GM21381 (cell line): ENCODE results near the gene SYTL3.
A peak's percentile ranks its signal among the peaks of the same experiment; 100 is the strongest.

ENCODE experiments used
- ATAC-seq: cut with Tn5 transposase; IDR thresholded peaks from one replicate; pipeline ENCODE4 v1.9.1; 2021; ENCODE audit warnings: mild to moderate bottlenecking, moderate library complexity; ENCODE audit not compliant: unreplicated experiment

The SYTL3 gene

DNA sequence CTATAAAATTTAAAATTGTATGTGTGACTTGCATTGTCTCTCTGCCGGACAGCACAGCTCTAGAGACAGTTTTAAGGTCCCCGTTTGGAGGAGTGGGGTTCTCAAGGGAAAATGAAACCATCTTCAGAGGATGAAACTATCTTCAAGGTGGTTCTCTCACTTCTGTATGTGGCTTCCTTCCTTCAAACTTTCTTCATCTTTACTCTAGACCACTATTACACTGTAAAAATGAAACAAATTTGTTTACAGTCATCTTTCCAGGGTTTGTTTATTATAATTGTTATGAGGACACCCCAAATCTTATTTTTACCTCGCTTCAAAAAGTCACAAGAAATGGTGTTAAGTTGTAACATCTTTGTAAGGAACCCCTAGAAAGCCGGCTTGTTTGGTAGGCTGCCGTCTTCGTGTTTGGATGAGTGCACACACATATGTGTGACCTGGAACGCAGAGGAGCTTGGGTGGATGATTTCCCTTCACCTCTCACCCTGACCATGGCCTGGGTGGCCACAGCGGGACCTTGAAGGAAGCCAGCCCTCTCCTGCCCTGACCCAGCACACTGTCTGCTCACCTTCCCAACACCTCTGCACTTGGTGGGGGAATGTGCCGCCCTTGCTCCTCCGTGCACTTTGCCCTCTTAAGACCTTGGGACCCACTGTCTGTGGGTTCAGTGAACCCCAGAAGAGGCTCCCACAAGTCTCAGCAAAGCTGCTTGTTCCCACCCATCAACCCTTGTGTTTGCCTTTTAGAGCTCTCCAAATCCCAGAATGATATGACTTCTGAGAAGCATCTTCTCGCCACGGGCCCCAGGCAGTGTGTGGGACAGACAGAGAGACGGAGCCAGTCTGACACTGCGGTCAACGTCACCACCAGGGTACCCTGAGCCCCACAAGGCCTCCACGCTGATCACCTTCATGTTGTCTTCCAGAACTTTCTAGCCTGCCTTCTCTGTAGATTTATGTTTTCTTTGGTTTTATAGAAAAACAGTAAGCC lies 67.8 kb downstream of the SYTL3 start:
- peak; percentile 68 for ATAC-seq

DNA sequence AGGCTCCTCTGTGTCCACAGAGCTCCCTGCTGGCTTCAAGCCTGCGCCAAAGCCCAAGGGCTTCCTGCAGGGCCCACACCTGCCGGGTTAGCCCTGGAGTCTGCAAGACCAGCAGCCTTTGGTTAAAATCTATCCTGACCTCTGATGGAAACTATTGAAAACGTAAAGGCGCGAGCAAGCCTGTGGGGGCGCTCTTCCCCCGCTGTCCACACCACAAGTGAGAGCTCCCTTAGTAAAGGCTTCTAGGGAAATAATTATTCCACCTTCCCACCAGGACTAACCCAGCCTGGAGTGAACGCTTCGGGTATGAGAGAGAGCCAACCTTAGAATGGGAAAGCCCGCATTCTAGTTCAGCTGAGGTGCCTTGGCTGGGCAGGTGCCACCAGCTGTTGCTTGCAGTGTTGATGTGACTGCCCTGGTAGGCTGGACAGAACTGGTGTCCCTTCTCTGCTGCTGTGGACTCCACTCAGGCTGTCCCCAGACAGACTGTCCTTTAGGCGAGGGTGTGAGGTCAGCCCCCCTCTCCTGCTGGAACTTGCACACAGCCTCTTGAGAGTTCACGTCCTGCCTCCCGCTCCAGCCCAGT lies 68.7 kb downstream of the SYTL3 start:
- ATAC-seq = no peak

DNA sequence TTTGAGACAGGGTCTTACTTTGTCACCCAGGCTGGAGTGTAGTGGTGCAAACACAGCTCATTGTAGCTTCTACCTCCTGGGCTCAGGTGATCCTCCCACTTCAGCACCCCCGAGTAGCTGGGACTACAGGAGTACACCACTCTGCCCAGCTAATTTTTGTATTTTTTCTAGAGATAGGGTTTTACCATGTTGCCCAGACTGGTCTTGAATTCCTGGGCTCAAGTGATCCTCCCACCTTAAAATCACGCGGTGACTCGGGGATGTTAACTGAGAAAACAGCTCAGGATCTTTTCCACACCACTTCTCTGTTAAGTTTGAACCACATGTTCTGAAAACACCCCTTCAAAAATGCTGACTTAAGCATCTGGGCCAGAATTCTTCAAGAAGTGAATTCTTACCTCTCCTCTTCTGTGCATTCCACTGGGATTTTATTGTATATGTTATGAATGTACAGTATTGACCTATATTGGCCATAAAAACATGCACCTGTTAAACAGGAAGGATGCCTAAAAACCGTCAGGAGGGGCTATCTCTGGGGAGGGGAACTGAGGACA lies 72.4 kb downstream of the SYTL3 start:
- no peak for ATAC-seq

DNA sequence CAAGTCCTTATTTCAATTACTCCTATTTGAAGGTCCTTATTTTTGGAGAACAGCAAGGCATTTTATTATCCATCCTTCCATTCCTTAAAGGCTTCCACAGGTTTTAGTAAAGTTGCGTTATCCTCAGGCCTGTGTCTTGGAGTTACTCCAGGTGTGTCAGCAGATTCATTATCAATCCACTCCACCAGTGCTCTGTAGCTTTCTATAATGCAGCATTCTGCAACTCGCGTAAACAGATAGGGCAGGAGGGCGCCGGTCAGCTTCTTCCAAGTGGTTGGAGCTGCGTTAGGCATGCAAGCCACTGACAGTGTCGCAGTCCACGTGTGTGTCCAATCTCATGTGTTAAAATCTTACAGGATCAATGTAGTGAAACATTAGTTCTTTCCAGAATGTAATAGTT lies 75.8 kb downstream of the SYTL3 start:
- no peak for ATAC-seq

DNA sequence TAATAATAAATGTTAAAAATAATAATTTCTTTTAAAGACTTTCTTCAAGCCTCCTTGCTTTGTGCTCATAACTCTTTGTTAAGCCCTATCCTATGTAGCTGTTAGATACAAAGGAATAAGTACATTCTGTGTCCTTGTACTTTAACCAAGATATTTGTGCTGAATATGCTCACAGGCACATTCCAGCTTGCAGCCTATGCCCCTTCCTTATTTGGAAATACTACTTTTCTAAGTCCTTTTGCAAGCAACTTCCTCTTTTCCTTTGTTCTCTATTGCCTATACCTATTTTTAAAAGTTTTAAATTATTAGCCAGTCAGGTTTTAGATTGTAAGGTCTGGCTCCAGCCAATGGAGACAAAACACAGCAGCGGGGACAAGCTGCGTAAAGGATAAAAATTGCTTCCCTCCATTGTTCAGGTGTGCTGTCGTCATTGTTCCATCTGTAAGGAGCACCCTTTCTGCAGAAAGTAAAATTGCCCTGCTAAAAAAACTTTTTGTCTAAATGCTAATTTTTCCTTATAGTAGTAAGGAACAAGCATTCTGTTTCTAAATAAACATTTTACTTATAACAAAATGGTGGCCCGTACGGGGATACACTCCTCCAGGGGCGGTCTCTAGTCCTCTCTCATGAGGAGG lies 80.2 kb downstream of the SYTL3 start:
- ATAC-seq = no peak

DNA sequence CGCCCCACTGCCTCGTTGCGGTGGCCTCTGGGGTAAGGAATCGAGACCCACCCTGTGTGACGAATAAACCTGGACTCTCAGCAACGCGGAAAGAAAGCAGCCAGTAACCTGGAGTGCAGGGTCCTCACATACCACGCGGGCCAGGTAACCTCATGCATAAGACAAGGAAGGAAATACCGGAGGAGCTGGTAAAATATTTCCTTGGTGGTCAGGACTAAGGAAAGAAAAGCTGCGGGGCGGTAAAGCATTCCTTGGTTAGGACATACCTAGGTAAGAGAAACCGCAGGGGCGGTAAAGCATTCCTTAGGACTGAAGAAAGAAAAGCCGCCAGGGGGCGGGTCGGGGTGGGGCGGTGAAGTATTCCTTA lies 80.7 kb downstream of the SYTL3 start:
- no peak for ATAC-seq

DNA sequence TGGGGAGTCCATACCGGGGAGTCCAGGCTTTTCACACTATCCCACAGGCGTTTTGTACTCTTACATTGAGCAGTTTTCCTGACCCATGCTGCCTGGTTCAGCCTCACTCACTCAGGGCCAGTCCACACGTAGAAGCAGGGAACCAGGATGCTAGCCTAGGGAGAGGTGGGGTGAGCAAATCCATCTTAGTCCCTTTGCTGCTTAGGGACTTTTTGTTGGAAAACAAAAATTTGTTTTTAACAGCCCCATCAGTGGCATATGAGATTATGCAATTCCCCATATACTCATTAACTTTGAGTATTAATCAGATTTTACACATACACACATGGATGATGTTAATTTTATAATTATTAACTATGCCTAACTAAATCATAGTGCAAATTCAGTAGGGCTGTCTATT lies 85.2 kb downstream of the SYTL3 start:
- no peak for ATAC-seq

DNA sequence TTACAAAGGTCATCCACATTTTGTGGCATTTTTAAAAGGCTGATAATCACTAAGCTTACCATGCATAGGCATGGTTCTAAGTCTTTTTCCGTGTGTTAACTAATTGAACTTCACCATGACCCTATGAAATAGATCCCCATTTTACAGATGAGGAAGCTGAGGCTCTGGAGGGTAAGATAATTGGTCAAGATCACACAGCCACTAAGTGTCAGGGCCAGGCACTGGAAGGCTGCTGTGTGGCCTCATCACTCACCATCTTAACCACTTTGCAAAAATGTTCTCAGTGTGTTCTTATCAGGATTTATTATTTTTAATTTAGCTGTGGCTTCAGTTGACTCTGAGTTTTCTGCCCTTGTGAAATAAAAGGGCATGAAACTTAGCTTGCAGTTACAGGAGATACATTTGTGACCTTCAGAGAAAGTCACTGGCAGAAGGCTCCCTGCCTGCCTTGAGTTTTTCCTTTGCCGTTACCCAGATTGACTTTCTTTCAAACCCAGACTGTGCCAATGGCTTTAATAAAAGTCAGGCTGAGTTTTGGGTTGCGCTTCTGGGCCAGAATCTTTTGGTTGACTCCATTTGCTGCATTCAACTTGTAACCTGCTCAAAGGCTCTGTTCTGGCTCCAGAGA lies 87.3 kb downstream of the SYTL3 start:
- ATAC-seq = no peak

DNA sequence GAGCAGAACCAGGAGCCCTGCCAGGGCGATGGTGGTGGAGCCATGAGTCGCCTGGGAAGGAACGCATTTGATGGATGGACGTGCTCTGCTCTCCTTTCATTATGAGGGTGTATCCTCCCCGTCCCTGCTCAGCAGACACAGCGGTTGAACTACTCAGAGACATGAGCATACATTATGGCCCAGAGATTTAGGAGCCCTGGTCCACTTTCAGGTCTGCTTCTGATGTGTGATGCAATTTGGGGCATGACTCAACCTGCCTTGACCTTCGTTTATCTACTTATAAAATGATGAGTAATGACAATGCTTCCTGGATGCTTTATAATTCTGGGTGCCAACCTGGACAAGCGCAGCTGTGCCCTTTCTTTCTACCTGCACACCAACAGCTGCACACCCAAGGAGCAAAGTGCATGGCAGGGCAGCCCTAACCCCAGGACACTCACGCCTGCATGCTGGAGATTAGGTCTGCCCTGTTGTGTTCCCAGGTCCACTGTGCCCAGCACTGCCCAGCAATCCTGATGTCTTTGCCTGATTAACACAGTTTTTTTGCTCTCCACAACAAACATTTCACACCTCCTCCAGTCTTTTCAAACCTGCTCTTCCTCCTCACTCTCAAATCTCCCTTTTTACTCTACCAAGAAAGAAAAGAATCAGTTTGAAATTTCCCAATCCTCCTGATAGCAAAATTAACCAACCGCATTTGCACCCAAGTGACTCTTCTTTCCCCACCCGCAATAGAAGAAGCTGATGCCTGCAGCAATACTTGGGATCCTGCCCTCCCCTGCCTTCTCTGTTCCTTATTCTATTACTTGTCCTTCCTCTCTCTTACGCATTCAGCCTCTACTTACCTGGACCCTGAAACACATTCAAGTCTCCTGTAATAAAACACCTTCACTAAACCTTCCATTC lies 88.1 kb downstream of the SYTL3 start:
- ATAC-seq = no peak

DNA sequence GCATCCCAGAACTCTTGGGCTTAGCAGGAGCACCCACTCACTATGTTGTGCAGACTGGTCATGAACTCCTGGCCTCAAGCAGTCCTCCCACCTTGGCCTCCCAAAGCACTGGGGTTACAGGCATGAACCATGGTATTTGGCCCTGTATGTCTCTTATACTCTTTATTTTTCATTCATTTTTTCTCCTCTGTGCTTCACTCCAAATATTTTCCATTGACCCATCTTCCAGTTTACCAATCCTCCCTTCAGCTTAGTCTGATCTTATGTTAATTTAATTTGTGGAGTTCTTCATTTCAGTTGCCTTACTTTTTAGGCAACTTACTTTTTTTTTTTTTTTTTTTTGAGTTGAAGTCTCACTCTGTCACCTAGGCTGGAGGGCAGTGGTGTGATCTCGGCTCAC lies 89.8 kb downstream of the SYTL3 start:
- ATAC-seq = no peak

DNA sequence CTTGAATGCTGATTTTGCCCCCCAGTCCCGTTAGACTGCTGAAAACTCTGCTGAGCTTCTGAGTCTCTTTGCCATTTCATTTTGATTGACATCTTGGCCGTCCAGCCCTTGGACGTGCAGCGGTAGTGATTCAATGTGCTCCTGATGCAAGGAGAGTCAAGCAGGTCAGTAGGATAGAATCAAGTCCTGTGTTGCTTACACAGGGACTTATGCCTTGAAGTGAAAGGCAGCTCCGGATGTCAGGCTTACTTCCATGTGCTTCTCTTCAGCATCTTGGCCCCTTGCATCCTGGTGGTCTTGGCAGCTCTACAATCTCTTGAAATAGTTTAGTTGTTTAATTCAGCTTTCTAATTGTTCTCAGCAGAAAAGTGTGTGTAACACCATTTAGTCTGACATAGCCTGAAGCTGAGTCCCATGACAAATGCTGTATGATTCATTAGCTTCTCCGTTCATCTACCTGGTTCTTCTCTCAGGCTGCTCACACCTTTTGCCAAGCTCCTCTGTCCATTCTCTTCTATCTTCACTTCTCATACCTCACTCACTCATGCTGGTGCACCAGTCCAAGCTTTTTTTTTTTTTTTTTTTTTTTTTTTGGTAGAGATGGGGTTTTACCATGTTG lies 93.3 kb downstream of the SYTL3 start:
- ATAC-seq = no peak

DNA sequence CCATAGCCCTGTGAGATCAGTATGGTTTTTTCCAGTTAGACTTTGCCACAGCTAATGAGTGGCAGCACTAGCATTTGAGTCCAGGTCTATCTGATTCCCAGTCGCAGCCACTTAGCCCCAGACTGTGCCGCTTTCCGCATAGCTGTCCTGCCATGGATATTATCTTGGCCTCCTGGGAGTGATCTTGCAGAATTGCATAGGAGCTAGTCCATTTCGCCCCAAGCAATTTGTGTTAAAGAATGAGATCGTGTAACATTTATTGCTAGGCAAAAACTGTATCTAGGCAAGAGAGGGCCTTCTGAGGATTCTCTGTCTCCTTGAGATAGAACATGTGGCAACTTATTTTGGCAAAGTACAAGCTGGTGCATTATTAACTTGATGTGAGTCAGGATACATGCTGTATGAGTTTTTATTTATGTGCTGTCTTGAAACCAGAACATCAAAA lies 95.2 kb downstream of the SYTL3 start:
- ATAC-seq = no peak

DNA sequence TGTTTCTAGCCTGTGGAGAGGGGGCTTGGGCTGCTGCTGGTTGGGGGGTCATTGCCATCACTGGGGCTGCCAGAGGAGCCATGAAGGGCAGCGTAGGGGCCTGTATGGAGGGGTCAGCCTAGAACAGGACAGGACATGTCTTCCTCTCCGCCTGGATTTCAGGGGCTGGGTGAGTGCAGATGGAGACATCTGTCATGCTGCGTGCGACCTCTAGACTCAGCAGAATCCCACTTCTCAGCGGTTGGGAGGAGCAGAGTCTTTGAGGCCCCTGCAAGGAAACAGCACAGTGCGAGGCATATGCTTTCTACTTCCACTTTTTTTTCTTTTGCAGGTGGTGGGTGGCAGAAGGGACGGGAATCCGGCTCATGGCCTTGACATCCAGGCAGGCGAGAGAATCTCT lies 101.4 kb downstream of the SYTL3 start:
- no peak for ATAC-seq

DNA sequence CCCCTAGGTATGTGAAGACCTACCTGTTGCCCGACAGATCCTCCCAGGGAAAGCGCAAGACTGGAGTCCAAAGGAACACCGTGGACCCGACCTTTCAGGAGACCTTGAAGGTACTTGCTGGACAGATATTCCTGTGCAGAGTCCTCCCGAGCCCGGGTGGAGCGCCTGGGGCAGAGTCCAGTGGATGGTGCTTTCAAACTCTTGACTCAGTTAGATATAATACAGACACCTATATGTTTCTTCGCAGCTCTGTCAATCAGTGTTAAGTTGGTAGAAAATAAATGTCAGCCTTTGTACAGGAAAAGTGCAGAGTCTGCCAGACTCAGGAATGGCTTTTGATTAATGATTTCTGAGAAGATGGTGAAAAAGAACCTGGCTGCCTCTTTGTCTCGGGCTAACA lies 102.1 kb downstream of the SYTL3 start:
- no peak for ATAC-seq

DNA sequence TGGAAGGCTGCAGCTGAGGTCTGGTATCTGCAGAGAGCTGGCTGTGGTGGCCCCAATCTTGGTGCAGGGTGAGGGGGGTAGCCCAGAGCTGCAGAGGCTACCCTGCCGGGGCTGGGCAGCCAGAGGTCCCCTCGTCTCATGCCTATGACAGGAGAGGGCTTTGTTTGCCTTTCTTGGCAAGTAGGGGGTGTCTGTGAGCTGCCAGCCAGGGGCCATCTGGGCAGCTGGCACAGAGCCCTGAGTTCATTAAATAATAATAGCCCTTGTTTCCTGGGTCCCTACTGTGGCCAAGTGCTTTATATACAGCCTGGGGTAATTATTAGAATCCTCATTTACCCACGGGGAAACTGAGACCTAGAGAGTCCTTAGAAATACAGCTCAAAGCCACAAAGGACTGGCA lies 102.8 kb downstream of the SYTL3 start:
- ATAC-seq = no peak

DNA sequence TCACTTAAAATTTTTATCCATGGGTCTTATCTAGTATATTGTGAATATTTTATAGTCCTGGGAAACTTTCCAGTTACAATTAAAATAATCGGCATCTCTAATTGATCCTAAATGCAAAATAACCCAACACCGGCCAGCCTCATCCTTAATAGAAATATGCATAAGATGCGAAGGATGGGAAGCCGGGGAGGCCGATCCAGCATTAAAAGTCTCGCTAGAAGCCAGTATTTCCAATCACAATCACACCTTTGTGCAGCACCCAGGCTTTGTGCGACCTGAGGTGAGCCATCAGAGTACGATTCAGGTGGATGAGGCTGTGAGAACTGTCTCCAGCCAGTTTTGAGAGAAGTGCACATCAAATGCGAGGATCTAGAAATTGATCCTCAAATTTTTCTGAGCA lies 104.0 kb downstream of the SYTL3 start:
- no peak for ATAC-seq

DNA sequence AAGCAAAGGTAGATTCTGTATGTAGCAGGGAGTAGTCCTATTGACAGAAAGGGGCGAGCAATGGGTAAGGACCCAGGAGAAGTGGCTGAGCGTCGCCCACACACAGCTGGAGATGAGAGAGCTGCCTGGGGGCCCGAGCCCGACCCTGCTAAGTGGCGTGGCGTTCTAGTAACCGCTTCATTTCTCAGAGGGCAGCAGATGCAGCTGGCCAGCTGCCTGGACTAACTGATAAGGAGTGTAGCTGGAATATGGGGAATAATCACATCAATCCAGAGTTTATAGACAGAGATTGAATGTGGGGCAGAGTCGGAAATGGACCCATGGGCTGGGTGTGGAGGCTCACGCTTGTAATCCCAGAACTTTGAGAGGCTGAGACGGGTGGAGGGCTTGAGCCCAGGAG lies 104.9 kb downstream of the SYTL3 start:
- no peak for ATAC-seq

DNA sequence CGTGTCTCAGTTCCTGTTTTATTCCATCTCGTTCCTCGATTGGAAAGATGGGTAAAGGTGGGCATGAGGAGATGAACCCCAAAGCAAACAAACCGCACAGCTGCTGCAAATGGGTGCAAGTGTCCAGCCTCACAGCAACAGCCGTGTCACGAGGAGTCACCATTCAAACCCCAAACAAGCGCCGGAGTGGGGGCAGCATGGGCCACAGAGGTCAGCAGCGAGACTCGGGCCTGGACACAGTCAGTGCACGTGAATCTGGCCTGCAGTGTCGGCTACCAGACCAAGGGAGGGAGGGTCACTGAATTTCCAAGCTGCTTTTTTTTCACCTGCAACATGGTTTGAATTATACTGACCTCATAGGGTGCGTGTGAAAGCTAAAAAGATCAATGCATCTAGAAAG lies 105.8 kb downstream of the SYTL3 start:
- ATAC-seq = no peak

DNA sequence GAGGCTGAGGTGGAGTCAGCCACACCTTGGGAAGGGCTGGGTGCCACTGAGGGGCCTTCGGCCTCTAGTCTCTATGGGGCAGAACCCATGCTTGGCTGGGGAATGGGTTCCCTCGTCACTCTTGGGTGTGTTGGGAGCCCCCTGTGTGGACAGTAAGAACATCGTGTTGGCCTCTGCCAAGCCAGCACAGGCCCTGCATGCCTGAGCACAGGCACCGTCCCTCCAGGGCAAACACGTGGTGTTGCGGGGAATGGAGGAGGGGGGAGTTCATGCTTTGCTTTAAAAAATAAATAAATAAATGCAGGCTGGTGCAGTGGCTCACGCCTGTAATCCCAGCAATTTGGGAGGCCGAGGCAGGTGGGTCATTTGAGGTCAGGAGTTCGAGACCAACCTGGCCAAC lies 106.3 kb downstream of the SYTL3 start:
- no peak for ATAC-seq
